Adrenal gland (tissue), 12 donors: Measurements from ENCODE around the gene SORBS1. TPM values are rescaled to one million over a fixed set of nuclear protein-coding genes. Genes with fewer than 3 reads are reported as not detected.

Experiments
- DNase-seq, 7 donors: peaks; one replicate each; pipeline ENCODE4 v3.0.0-alpha.2; 2019 to 2020
- H3K27ac ChIP-seq, 5 donors: fragments of 200-600 bp; sonication (generic) in 4 of 5; 1 replicate in 3 of 5; 2 replicates in 2 of 5; pipeline versions ENCODE4 v1.5.1 to v1.8.0; 2016 to 2020; ENCODE audit warnings: mild to moderate bottlenecking in 1 of 5
- H3K27me3 ChIP-seq: fragments of 200-600 bp; 2 replicates; pipeline ENCODE4 v1.8.0; 2021
- H3K36me3 ChIP-seq, 2 donors: fragments of 200-600 bp; replicated peaks in 1 of 2; 1 replicate in 1 of 2; 2 replicates in 1 of 2; pipeline versions ENCODE4 v1.5.1 to v1.8.0; 2018 to 2022
- H3K4me1 ChIP-seq, 2 donors: fragments of 200-600 bp; replicated peaks in 1 of 2; 1 replicate in 1 of 2; 2 replicates in 1 of 2; pipeline versions ENCODE4 v1.5.1 to v1.8.0; 2018 to 2021
- H3K4me3 ChIP-seq, 4 donors: fragments of 200-600 bp; sonication (generic) in 3 of 4; one replicate each; pipeline ENCODE4 v1.5.1; 2016 to 2018
- H3K9me3 ChIP-seq, 3 donors: fragments of 200-600 bp; sonication (generic) in 1 of 3; replicated peaks in 1 of 3; 1 replicate in 2 of 3; 2 replicates in 1 of 3; pipeline versions ENCODE4 v1.5.1 to v1.8.0; 2016 to 2021
- POLR2A ChIP-seq, 2 donors: fragments of 450-650 bp; IDR thresholded peaks; one replicate each; pipeline ENCODE4 v1.6.1; 2017; ENCODE audit warnings: antibody characterized with exemption in 2 of 2, mild to moderate bottlenecking in 2 of 2, moderate library complexity in 1 of 2
- WGBS, 4 donors: extraction: QIAGEN DNeasy Blood & Tissue Kit in 2 of 4; methylation state at CpG; one replicate each; pipeline versions ENCODE4 v1.1.5 to v1.1.7; 2013 to 2017; 5-methylcytosine and 5-hydroxymethylcytosine counted together
- intact Hi-C, 2 donors: fragments of 100-400 bp; cut with DNase I; formaldehyde crosslinking; loops; one replicate each; pipeline versions ENCODE4 v1.14.1 to v1.15.0; 2022 to 2023
- polyA plus RNA-seq, 3 donors: library from polyadenylated mRNA; stranded (reverse); fragments of 200-250 nt in 2 of 3; fragments of 350-450 nt in 1 of 3; fragmentation: Illumina TruSeq in 1 of 3; extraction: RNeasy Lipid Tissue Mini Kit (QIAGEN cat#74804) in 1 of 3; gene quantifications; one replicate each; pipeline ENCODE4 v1.2.3, GENCODE V29; 2013 to 2014
- total RNA-seq, 9 donors: library from RNA; depleted of rRNA in 4 of 9; stranded (reverse); fragments of >200 nt in 4 of 9; fragments of 120-200 nt in 1 of 9; fragmentation: NEBNext Ultra II Directional in 1 of 9; extraction: Animal tissue kit (Norgen Biotek cat#: 25700) in 1 of 9; gene quantifications; one replicate each; pipeline versions ENCODE4 v1.1.0 to v1.2.4, GENCODE V29; 2013 to 2023
- TF ChIP-seq, protein P1 (sequence below), 6 experiments: fragments of 450-650 bp in 4 of 6; fragments of 200-600 bp in 2 of 6; sonication (generic) in 1 of 6; IDR thresholded peaks; 1 replicate in 5 of 6; 2 replicates in 1 of 6; pipeline versions ENCODE4 v1.5.1 to v1.8.0; 2016 to 2021; ENCODE audit warnings: antibody characterized with exemption in 6 of 6, mild to moderate bottlenecking in 2 of 6, moderate library complexity in 1 of 6
- donor health status: healthy with polysubstance abuse.
- donor health status: Bipolar disorder and iron deficiency.
- donor health status: DM: yes; HTN: yes; CAD: no.
- donor health status: DM: no; HTN: no; CAD: no.
- donor health status: DM: no; HTN: no; CAD: no.
- donor health status: DM: yes; HTN: yes; CAD: no.

SORBS1 gene
- total and polyA plus RNA-seq, 12 donors = 9.5 to 43.4 (median 19.0) TPM

- H3K9me3 ChIP-seq = no peaks in the 10 kb centered on the region
- H3K27me3 ChIP-seq = no peaks in the 10 kb centered on the region
- no peak overlapping the region for H3K27ac ChIP-seq
- H3K4me1 ChIP-seq = peaks cover 5 to 19% of the 10 kb centered on the region in 2 donors
- no peaks in the 10 kb centered on the region for H3K36me3 ChIP-seq
- no peak for TF ChIP-seq POLR2A (IDR thresholded peaks at IDR 0.05)
- TF ChIP-seq, protein P1, sequence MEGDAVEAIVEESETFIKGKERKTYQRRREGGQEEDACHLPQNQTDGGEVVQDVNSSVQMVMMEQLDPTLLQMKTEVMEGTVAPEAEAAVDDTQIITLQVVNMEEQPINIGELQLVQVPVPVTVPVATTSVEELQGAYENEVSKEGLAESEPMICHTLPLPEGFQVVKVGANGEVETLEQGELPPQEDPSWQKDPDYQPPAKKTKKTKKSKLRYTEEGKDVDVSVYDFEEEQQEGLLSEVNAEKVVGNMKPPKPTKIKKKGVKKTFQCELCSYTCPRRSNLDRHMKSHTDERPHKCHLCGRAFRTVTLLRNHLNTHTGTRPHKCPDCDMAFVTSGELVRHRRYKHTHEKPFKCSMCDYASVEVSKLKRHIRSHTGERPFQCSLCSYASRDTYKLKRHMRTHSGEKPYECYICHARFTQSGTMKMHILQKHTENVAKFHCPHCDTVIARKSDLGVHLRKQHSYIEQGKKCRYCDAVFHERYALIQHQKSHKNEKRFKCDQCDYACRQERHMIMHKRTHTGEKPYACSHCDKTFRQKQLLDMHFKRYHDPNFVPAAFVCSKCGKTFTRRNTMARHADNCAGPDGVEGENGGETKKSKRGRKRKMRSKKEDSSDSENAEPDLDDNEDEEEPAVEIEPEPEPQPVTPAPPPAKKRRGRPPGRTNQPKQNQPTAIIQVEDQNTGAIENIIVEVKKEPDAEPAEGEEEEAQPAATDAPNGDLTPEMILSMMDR (IDR thresholded peaks at IDR 0.05) = no peak
- no peak for DNase-seq
- intact Hi-C loops = no loop called here
- H3K4me3 ChIP-seq = no peak overlapping the region
- WGBS, 4 donors = 66 to 72% (median 70%) methylated on average over 6 of the region's 6 CpGs
Observed at GRCh38 chr10:95533590-95533989, 27.6 kb downstream of the SORBS1 start.

DNA sequence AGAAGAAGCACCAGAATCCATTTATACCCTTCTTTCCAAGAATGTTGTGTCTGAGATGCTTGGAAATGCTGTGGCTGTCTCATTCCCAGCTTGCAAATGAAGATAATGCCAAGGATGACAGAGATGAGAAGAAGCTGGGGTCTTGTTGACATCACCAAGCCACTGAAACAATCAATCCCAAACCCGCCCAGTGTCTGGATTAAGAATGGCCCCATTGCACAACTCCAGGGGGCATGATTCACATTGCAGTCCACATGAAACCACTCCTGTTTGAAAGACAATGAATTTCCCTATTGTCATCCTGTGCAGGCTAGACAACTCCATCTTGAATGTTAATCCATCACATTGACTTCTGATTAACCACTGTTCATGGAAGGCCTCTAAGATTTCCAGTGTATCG, 28.6 kb downstream of the SORBS1 start:
- 93 to 100% (median 100%) methylated on average over 2 of the region's 2 CpGs for WGBS, 4 donors
- Histone ChIP-seq H3K27ac (peak overlapping the region in 1 of 5 donors; percentile 5), H3K36me3 (no peaks in the 10 kb centered on the region), H3K4me1 (peaks cover 5 to 19% of the 10 kb centered on the region in 2 donors), H3K4me3 (no peak overlapping the region), H3K27me3 (no peaks in the 10 kb centered on the region), H3K9me3 (no peaks in the 10 kb centered on the region)
- intact Hi-C loops = no loop called here
- no peak for TF ChIP-seq POLR2A (IDR thresholded peaks at IDR 0.05)
- TF ChIP-seq, protein P1 (IDR thresholded peaks at IDR 0.05) = no peak
- no peak for DNase-seq

DNA sequence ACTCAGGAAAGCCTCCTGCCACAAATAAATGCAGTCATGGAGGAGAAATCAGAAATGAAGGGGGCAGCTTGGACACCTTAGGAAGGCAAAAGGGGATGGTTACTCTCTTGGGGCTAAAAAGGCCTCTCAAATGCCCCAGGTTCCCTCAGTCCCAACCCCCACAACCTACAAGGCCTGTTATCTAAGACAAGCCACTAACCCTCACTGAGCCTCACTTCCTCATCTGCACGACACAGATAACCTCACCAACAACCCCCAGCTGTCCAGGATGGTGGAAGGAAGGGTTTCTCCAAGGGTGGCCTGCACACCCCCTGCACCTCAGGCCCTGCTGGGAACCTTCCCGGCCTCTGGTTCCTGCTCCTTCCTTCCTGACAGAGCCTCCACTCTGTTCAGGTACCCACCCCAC, 29.2 kb downstream of the SORBS1 start:
- Histone ChIP-seq H3K9me3 (no peaks in the 10 kb centered on the region), H3K4me3 (no peak overlapping the region), H3K27ac (peak overlapping the region in 1 of 5 donors; percentile 5), H3K36me3 (no peaks in the 10 kb centered on the region), H3K27me3 (no peaks in the 10 kb centered on the region), H3K4me1 (peaks cover 5 to 19% of the 10 kb centered on the region in 2 donors)
- intact Hi-C loops = no loop called here
- TF ChIP-seq POLR2A (IDR thresholded peaks at IDR 0.05) = no peak
- TF ChIP-seq, protein P1 (IDR thresholded peaks at IDR 0.05) = no peak
- DNase-seq = no peak
- 59 to 82% (median 72%) methylated on average over 1 to 2 of the region's 2 CpGs for WGBS, 4 donors

DNA sequence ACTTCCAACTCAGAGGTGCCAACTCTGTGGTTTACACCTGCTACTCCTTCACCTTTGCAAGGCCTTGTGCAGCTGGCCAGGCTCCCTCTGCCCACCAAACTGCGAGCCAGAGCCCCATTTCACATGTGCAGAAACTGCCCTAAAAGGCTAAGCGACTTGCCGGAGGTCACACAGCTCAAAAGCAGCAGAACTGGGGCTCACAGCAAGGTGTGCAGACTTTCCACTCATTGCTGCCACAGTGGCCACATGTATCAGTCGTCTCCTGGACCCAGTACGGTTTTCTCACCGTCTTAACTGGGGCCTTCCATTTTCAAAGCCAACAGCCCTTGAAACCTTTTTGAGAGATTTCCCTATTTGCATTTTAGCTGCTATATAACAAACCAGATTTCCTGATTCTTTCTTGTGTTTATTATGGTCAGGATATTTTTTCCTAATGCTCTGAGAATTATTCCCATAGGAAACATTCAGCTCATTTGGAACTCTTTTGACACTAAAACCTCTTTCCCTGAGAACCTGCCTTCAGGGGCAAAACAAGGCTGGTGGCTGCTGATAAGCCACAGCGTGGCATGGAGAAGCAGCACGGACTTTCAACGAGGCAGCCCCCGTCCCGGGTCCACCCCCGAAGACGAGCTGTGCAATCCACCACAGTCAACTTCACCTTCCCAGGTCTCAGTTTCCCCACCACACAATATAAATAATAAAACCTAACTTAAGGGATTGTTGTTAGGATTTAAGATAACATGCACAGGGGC, 29.9 kb downstream of the SORBS1 start:
- H3K4me1 ChIP-seq = peaks cover 5 to 12% of the 10 kb centered on the region in 2 donors
- 68 to 84% (median 76%) methylated on average over 13 of the region's 13 CpGs for WGBS, 4 donors
- no peaks in the 10 kb centered on the region for H3K27me3 ChIP-seq
- no peaks in the 10 kb centered on the region for H3K36me3 ChIP-seq
- no peaks in the 10 kb centered on the region for H3K9me3 ChIP-seq
- no peak overlapping the region for H3K27ac ChIP-seq
- TF ChIP-seq POLR2A (IDR thresholded peaks at IDR 0.05) = no peak
- TF ChIP-seq, protein P1 (IDR thresholded peaks at IDR 0.05) = no peak
- DNase-seq = no peak
- intact Hi-C loops = no loop called here
- no peak overlapping the region for H3K4me3 ChIP-seq
